ENCODE results near the gene XKR7. TPM values are rescaled to one million over a fixed set of nuclear protein-coding genes. Genes with fewer than 3 reads are reported as not detected.

XKR7 gene
- total and polyA plus RNA-seq, 2 donors (not counting 3 experiments of a cell fraction or from before 2014, with no cell fraction given) = 0.04 TPM; not detected in 1

GRCh38 chr20:31954500-31954899 lies 13.5 kb upstream of the XKR7 start:
- peaks cover 22% of the 10 kb centered on the region for H3K79me2 ChIP-seq (ENCODE audit: control insufficient read depth, insufficient read depth, low read length)
- no peak for DNase-seq (ENCODE audit: low read depth, low spot score)
- H4K20me1 ChIP-seq (replicated peaks; ENCODE audit: control insufficient read depth, extremely low read depth, insufficient read depth, low read length) = no peaks in the 10 kb centered on the region
- H3K36me3 ChIP-seq (ENCODE audit: control insufficient read depth in 2 of 2, extremely low read depth in 1 of 2, insufficient read depth in 2 of 2, low read length in 2 of 2) = peaks cover 0 to 2% of the 10 kb centered on the region in 2 experiments
- H3K9ac ChIP-seq (replicated peaks; ENCODE audit: extremely low read depth, insufficient read depth, low read length) = no peak overlapping the region
- ChIA-PET CTCF (interaction anchor here (1.1 kb wide), 1 partner anchor 23 kb away, joined by 3 read pairs; no protein-coding TSS in a partner anchor), POLR2A (no interaction called here)
- peaks cover 7% of the 10 kb centered on the region for H3K4me1 ChIP-seq (ENCODE audit: control insufficient read depth, extremely low read depth, insufficient read depth, low read length)
- peaks cover 0 to 3% of the 10 kb centered on the region in 2 experiments for H3K27me3 ChIP-seq (ENCODE audit: control insufficient read depth in 2 of 2, insufficient read depth in 2 of 2, low read length in 2 of 2)
- no peaks in the 10 kb centered on the region for H3K9me1 ChIP-seq (replicated peaks; ENCODE audit: control insufficient read depth, extremely low read depth, insufficient read depth, low read length)
- intact Hi-C loops (cut with micrococcal nuclease) = loop anchor here (5.0 kb wide), 1 partner anchor 53 kb away; no protein-coding TSS in a partner anchor
- no peak overlapping the region for H3K27ac ChIP-seq (ENCODE audit: insufficient read depth, low read depth, low read length)
- H3K4me3 ChIP-seq (replicated peaks in 1 of 3; ENCODE audit: insufficient read depth in 1 of 3, low read depth in 1 of 3, low read length in 3 of 3) = no peak overlapping the region
- H2AFZ ChIP-seq (ENCODE audit: low read depth, low read length) = no peak overlapping the region
- no peak overlapping the region for H3K4me2 ChIP-seq (ENCODE audit: insufficient read depth, low read length)
- no TSS peak for BruUV-seq (replicated peaks)
- FAIRE-seq = no peak
- H3K9me3 ChIP-seq (replicated peaks; ENCODE audit: control insufficient read depth, insufficient read depth, low read length) = no peaks in the 10 kb centered on the region
- dilution Hi-C loops (cut with MboI; ENCODE audit: extremely low pct_ligation_motif_present, low sequenced_read_pairs) = no loop called here
- no peak for TF ChIP-seq POLR2AphosphoS5 (IDR thresholded peaks at IDR 0.05; ENCODE audit: insufficient read depth, low read depth, low read length)
- no peak for TF ChIP-seq GATA2 (IDR thresholded peaks at IDR 0.05; ENCODE audit: insufficient read depth, insufficient read length, low read depth, low read length)
- TF ChIP-seq JUN (IDR thresholded peaks at IDR 0.05; ENCODE audit: borderline replicate concordance, insufficient read depth, insufficient read length, low read depth) = no peak
- no peak for TF ChIP-seq POLR2A (IDR thresholded peaks at IDR 0.05; ENCODE audit: low read depth, low read length)
- no peak for TF ChIP-seq CTCF (IDR thresholded peaks at IDR 0.05; ENCODE audit: extremely low read depth in 1 of 2, insufficient read depth in 1 of 2, low read depth in 1 of 2, low read length in 2 of 2)
- no peak for TF ChIP-seq MYC (IDR thresholded peaks at IDR 0.05; ENCODE audit: low read depth, low read length)
- no peak for TF ChIP-seq FOS (IDR thresholded peaks at IDR 0.05; ENCODE audit: borderline replicate concordance, insufficient read depth, low read length)
- TF ChIP-seq EZH2 (IDR thresholded peaks at IDR 0.05; ENCODE audit: borderline replicate concordance, low read depth, low read length, severe bottlenecking) = no peak
- TF ChIP-seq MAX (IDR thresholded peaks at IDR 0.05; ENCODE audit: insufficient read depth, insufficient read length) = no peak
